Body of pancreas (tissue), 4 donors: ENCODE data around the gene DDTL.

ENCODE experiments used
- CTCF ChIP-seq, 7 experiments: fragments of 450-650 bp in 4 of 7; fragments of 200-600 bp in 3 of 7; sonication (generic) in 3 of 7; IDR thresholded peaks; one replicate each; pipeline ENCODE4 v1.5.1; 2016 to 2019; ENCODE audit warnings: antibody characterized with exemption in 7 of 7
- POLR2A ChIP-seq, 3 donors: fragments of 450-650 bp; IDR thresholded peaks; one replicate each; pipeline ENCODE4 v1.6.1; 2016; ENCODE audit warnings: antibody characterized with exemption in 3 of 3, mild to moderate bottlenecking in 2 of 3

- no peak for TF ChIP-seq POLR2A (IDR thresholded peaks at IDR 0.05)
- no peak for TF ChIP-seq CTCF (IDR thresholded peaks at IDR 0.05)
Observed at GRCh38 chr22:23970816-23971486, 4.3 kb downstream of the DDTL start.
